MCF 10A (cell line): ENCODE data around the gene LRRC51. TPM values are rescaled to one million over a fixed set of nuclear protein-coding genes. Genes with fewer than 3 reads are reported as not detected.
A peak's percentile ranks its signal among the peaks of the same experiment; 100 is the strongest.

ENCODE experiments used
- BruUV-seq: library from RNA; stranded (reverse); fragments of 400-500 nt; replicated peaks from 2 replicates; lab custom pipeline; 2021; lab: Mats Ljungman, UMichigan
- CTCF ChIA-PET: fragments of 300-600 bp; sonication (Branson Sonifier 250); formaldehyde crosslinking; extraction: SDS; loops from one replicate; lab custom pipeline; 2021; ENCODE audit warnings: antibody characterized with exemption, inconsistent platforms; lab: Yijun Ruan, JAX
- POLR2A ChIA-PET: fragments of 300-600, 350-650 bp; sonication (Branson Sonifier 250); formaldehyde crosslinking; extraction: SDS; loops from one replicate; lab custom pipeline; 2020; ENCODE audit warnings: antibody characterized with exemption, inconsistent platforms; lab: Yijun Ruan, JAX
- DNase-seq: peaks from one replicate; pipeline ENCODE4 v3.0.0-alpha.2; 2018; ENCODE audit not compliant: unreplicated experiment
- H3K27ac Mint-ChIP-seq: one replicate; pipeline ENCODE4 v1.8.0; 2022; ENCODE audit warnings: mild to moderate bottlenecking, low read depth, mixed read lengths; ENCODE audit not compliant: unreplicated experiment
- H3K27me3 Mint-ChIP-seq: one replicate; pipeline ENCODE4 v1.8.0; 2022; ENCODE audit warnings: mixed read lengths; ENCODE audit not compliant: insufficient read depth, unreplicated experiment
- H3K36me3 Mint-ChIP-seq: one replicate; pipeline ENCODE4 v1.8.0; 2022; ENCODE audit warnings: mild to moderate bottlenecking, moderate library complexity, mixed read lengths; ENCODE audit not compliant: insufficient read depth, unreplicated experiment
- H3K4me1 Mint-ChIP-seq: one replicate; pipeline ENCODE4 v1.8.0; 2022; ENCODE audit warnings: mixed read lengths; ENCODE audit not compliant: insufficient read depth, unreplicated experiment
- H3K4me3 Mint-ChIP-seq: one replicate; pipeline ENCODE4 v1.8.0; 2022; ENCODE audit warnings: mild to moderate bottlenecking, moderate library complexity, mixed read lengths; ENCODE audit not compliant: unreplicated experiment
- H3K9me3 Mint-ChIP-seq: one replicate; pipeline ENCODE4 v1.8.0; 2022; ENCODE audit warnings: mixed read lengths; ENCODE audit not compliant: unreplicated experiment
- CTCF ChIP-seq: fragments of 200-600 bp; IDR thresholded peaks from one replicate; pipeline ENCODE4 v1.8.0; 2022; ENCODE audit warnings: antibody characterized with exemption, mild to moderate bottlenecking; ENCODE audit not compliant: unreplicated experiment
- intact Hi-C: fragments of 100-400 bp; cut with micrococcal nuclease; formaldehyde crosslinking; loops from 2 replicates; pipeline ENCODE4 v1.14.1; 2022
- total RNA-seq: library from RNA; stranded (reverse); gene quantifications from 2 replicates; pipeline ENCODE4 v1.2.3, GENCODE V29; 2022

LRRC51 gene
- total RNA-seq, 1 experiment from 2014 or later: 9.5 TPM

GRCh38 chr11:72091292-72091691 is 10.6 kb downstream of the LRRC51 start:
- no TSS peak for BruUV-seq
- H3K4me3 Mint-ChIP-seq: no peak overlapping the region
- ChIA-PET CTCF (interaction anchor here (0.6 to 8.8 kb wide), 38 partner anchors 9 to 341 kb away, joined by 3 to 155 read pairs (median 7); partner anchors contain the start of gene LAMTOR1), POLR2A (interaction anchor here (0.7 to 4.5 kb wide), 11 partner anchors 10 to 69 kb away, joined by 3 to 29 read pairs (median 5); partner anchors contain the start of gene LAMTOR1)
- DNase-seq: peak; percentile 69
- intact Hi-C loops: loop anchor here (1.0 kb wide), 3 partner anchors 66 to 340 kb away; no protein-coding TSS in a partner anchor
- H3K27me3 Mint-ChIP-seq: no peaks in the 10 kb centered on the region
- no peaks in the 10 kb centered on the region for H3K9me3 Mint-ChIP-seq
- TF ChIP-seq CTCF: peak; percentile 77
- no peaks in the 10 kb centered on the region for H3K4me1 Mint-ChIP-seq
- peaks cover 18% of the 10 kb centered on the region for H3K36me3 Mint-ChIP-seq
- H3K27ac Mint-ChIP-seq: peak overlapping the region; percentile 70

- intact Hi-C loops: no loop called here
- no peak for DNase-seq
- Mint-ChIP-seq H3K9me3 (no peaks in the 10 kb centered on the region), H3K27me3 (no peaks in the 10 kb centered on the region), H3K27ac (no peak overlapping the region), H3K36me3 (peaks cover 62% of the 10 kb centered on the region), H3K4me3 (no peak overlapping the region), H3K4me1 (peaks cover 36% of the 10 kb centered on the region)
- CTCF ChIA-PET: interaction anchor here (0.6 to 6.3 kb wide), 6 partner anchors 8 to 136 kb away, joined by 3 to 47 read pairs (median 11); no protein-coding TSS in a partner anchor
- POLR2A ChIA-PET: interaction anchor here (1.6 to 6.7 kb wide), 4 partner anchors 13 to 81 kb away, joined by 3 to 42 read pairs (median 22); no protein-coding TSS in a partner anchor
- BruUV-seq: no TSS peak
- TF ChIP-seq CTCF: no peak
Observed at GRCh38 chr11:72098741-72099140, 18.1 kb downstream of the LRRC51 start.

GRCh38 chr11:72100009-72100408 is 19.4 kb downstream of the LRRC51 start:
- H3K4me1 Mint-ChIP-seq: peaks cover 43% of the 10 kb centered on the region
- CTCF ChIA-PET: interaction anchor here (0.6 to 6.3 kb wide), 6 partner anchors 9 to 83 kb away, joined by 3 to 47 read pairs (median 28); no protein-coding TSS in a partner anchor
- peaks cover 69% of the 10 kb centered on the region for H3K36me3 Mint-ChIP-seq
- no peaks in the 10 kb centered on the region for H3K9me3 Mint-ChIP-seq
- no peak for TF ChIP-seq CTCF
- POLR2A ChIA-PET: interaction anchor here (0.9 to 6.7 kb wide), 10 partner anchors 8 to 123 kb away, joined by 3 to 73 read pairs (median 12); partner anchors contain the start of gene ANAPC15
- H3K4me3 Mint-ChIP-seq: no peak overlapping the region
- intact Hi-C loops: no loop called here
- no peak for DNase-seq
- H3K27me3 Mint-ChIP-seq: no peaks in the 10 kb centered on the region
- H3K27ac Mint-ChIP-seq: peak overlapping the region; percentile 100
- no TSS peak for BruUV-seq

- Mint-ChIP-seq H3K27ac (peak overlapping the region; percentile 100), H3K4me3 (no peak overlapping the region)
- CTCF ChIA-PET: interaction anchor here (0.6 to 6.3 kb wide), 8 partner anchors 10 to 314 kb away, joined by 3 to 47 read pairs (median 16); no protein-coding TSS in a partner anchor
Observed at GRCh38 chr11:72100462-72100861, 19.8 kb downstream of the LRRC51 start.

More at GRCh38 chr11:72100462-72100861, 19.8 kb downstream of the LRRC51 start:
- intact Hi-C loops: no loop called here
- Mint-ChIP-seq H3K9me3 (no peaks in the 10 kb centered on the region), H3K36me3 (peaks cover 67% of the 10 kb centered on the region), H3K4me1 (peaks cover 43% of the 10 kb centered on the region), H3K27me3 (no peaks in the 10 kb centered on the region)
- no peak for TF ChIP-seq CTCF
- DNase-seq: no peak
- BruUV-seq: no TSS peak
- POLR2A ChIA-PET: interaction anchor here (0.9 to 6.7 kb wide), 10 partner anchors 8 to 122 kb away, joined by 3 to 73 read pairs (median 12); partner anchors contain the start of gene ANAPC15
